ENCODE results near the gene IGFBP1. TPM values are rescaled to one million over a fixed set of nuclear protein-coding genes. Genes with fewer than 3 reads are reported as not detected.
A peak's percentile ranks its signal among the peaks of the same experiment; 100 is the strongest.

IGFBP1 gene
- total and polyA plus RNA-seq, 8 donors = 0.11 to 0.19 (median 0.12) TPM; not detected in 5

- Histone ChIP-seq H3K27me3 (peaks cover 0 to 13% (median 2%) of the 10 kb centered on the region in 4 donors), H3K4me3 (no peak overlapping the region), H3K36me3 (no peaks in the 10 kb centered on the region), H3K4me1 (peaks cover 0 to 36% (median 11%) of the 10 kb centered on the region in 3 donors), H3K9me3 (no peaks in the 10 kb centered on the region), H3K27ac (no peak overlapping the region)
- intact Hi-C loops (cut with DNase I) = loop anchor here in 1 of 3 donors (10.0 kb wide), 1 partner anchor 432 kb away; no protein-coding TSS in a partner anchor
- DNase-seq (peak; percentile 54 to 91 (median 72)), FAIRE-seq (no peak), ATAC-seq (peak; percentile 63 to 88 (median 70))
- TF ChIP-seq, protein P1, sequence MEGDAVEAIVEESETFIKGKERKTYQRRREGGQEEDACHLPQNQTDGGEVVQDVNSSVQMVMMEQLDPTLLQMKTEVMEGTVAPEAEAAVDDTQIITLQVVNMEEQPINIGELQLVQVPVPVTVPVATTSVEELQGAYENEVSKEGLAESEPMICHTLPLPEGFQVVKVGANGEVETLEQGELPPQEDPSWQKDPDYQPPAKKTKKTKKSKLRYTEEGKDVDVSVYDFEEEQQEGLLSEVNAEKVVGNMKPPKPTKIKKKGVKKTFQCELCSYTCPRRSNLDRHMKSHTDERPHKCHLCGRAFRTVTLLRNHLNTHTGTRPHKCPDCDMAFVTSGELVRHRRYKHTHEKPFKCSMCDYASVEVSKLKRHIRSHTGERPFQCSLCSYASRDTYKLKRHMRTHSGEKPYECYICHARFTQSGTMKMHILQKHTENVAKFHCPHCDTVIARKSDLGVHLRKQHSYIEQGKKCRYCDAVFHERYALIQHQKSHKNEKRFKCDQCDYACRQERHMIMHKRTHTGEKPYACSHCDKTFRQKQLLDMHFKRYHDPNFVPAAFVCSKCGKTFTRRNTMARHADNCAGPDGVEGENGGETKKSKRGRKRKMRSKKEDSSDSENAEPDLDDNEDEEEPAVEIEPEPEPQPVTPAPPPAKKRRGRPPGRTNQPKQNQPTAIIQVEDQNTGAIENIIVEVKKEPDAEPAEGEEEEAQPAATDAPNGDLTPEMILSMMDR (IDR thresholded peaks at IDR 0.05) = peak; percentile 61 to 86 (median 80)
- 9% methylated on average over 9 of the region's 9 CpGs for WGBS, 2 donors
Observed at GRCh38 chr7:45923290-45923689, 35.0 kb downstream of the IGFBP1 start.

DNA sequence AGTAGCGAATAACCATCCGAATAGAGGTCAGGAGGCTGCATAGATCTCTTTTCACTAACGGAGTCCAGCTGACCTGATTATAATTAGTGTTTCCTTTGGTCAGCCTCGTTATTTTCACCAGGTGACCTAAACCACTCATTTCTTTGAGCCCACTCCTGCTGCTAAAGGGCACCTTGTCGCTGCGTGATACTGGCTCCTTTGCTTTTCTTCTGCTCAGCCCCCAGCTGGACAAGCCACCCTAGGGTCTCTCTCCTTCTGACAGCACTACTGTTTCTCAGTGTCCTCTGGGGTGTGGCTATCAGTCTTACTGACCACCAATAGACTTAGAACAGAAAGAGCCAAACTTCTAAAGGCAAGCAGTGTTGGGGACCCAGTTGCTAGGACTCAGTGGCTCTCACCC is 35.5 kb downstream of the IGFBP1 start:
- intact Hi-C loops (cut with DNase I) = loop anchor here in 1 of 3 donors (10.0 kb wide), 1 partner anchor 431 kb away; no protein-coding TSS in a partner anchor
- no peak for DNase-seq
- H3K36me3 ChIP-seq = no peaks in the 10 kb centered on the region
- peaks cover 0 to 36% (median 11%) of the 10 kb centered on the region in 3 donors for H3K4me1 ChIP-seq
- TF ChIP-seq, protein P1 (IDR thresholded peaks at IDR 0.05) = no peak
- no peak for ATAC-seq
- no peak for FAIRE-seq
- WGBS, 2 donors = 63 to 68% methylated on average over 6 of the region's 6 CpGs
- no peaks in the 10 kb centered on the region for H3K9me3 ChIP-seq
- H3K4me3 ChIP-seq = no peak overlapping the region
- H3K27me3 ChIP-seq = peaks cover 0 to 8% (median 2%) of the 10 kb centered on the region in 4 donors
- no peak overlapping the region for H3K27ac ChIP-seq

GRCh38 chr7:45924283-45924682 is 36.0 kb downstream of the IGFBP1 start:
- 34 to 42% methylated on average over 5 of the region's 5 CpGs for WGBS, 2 donors
- Histone ChIP-seq H3K27ac (no peak overlapping the region), H3K4me3 (no peak overlapping the region), H3K36me3 (no peaks in the 10 kb centered on the region), H3K27me3 (peaks cover 0 to 3% (median under 1%) of the 10 kb centered on the region in 4 donors), H3K4me1 (peaks cover 0 to 36% (median 11%) of the 10 kb centered on the region in 3 donors), H3K9me3 (no peaks in the 10 kb centered on the region)
- ATAC-seq = peak; percentile 74 to 87 (median 78)
- TF ChIP-seq, protein P1 (IDR thresholded peaks at IDR 0.05) = no peak
- intact Hi-C loops (cut with DNase I) = loop anchor here in 1 of 3 donors (10.0 kb wide), 1 partner anchor 431 kb away; no protein-coding TSS in a partner anchor
- DNase-seq = peak in 5 of 6 donors; percentile 66 to 84 (median 74)
- no peak for FAIRE-seq

- WGBS, 2 donors = 89 to 98% methylated on average over 3 of the region's 3 CpGs
- Histone ChIP-seq H3K27ac (no peak overlapping the region), H3K9me3 (no peaks in the 10 kb centered on the region), H3K4me1 (peaks cover 0 to 15% (median 0%) of the 10 kb centered on the region in 3 donors), H3K36me3 (no peaks in the 10 kb centered on the region), H3K4me3 (no peak overlapping the region), H3K27me3 (no peaks in the 10 kb centered on the region)
- TF ChIP-seq, protein P1 (IDR thresholded peaks at IDR 0.05) = no peak
- intact Hi-C loops (cut with DNase I) = loop anchor here in 1 of 3 donors (10.0 kb wide), 1 partner anchor 427 kb away; no protein-coding TSS in a partner anchor
- no peak for DNase-seq
- no peak for ATAC-seq
- FAIRE-seq = no peak
Observed at GRCh38 chr7:45927721-45928120, 39.4 kb downstream of the IGFBP1 start.

- Histone ChIP-seq H3K4me1 (no peaks in the 10 kb centered on the region), H3K4me3 (no peak overlapping the region), H3K27ac (no peak overlapping the region), H3K36me3 (no peaks in the 10 kb centered on the region), H3K9me3 (no peaks in the 10 kb centered on the region), H3K27me3 (no peaks in the 10 kb centered on the region)
- FAIRE-seq (no peak), ATAC-seq (no peak), DNase-seq (no peak)
- intact Hi-C loops (cut with DNase I) = no loop called here
- TF ChIP-seq, protein P1 (IDR thresholded peaks at IDR 0.05) = no peak
Observed at GRCh38 chr7:45930967-45931366, 42.7 kb downstream of the IGFBP1 start.

All from pancreas (tissue), 10 donors.